PC-9 (cell line): Measurements from ENCODE around the gene MAFB. TPM values are rescaled to one million over a fixed set of nuclear protein-coding genes. Genes with fewer than 3 reads are reported as not detected.

Experiments
- BruUV-seq: library from RNA; stranded (reverse); fragments of 400-500 nt; replicated peaks from 2 replicates; lab custom pipeline; 2021; lab: Mats Ljungman, UMichigan
- CTCF ChIA-PET: fragments of 300-600 bp; sonication (Branson Sonifier 250); formaldehyde crosslinking; loops from one replicate; lab custom pipeline; 2022; ENCODE audit warnings: antibody characterized with exemption; lab: Charles Lee
- POLR2A ChIA-PET: fragments of 300-600 bp; sonication (Branson Sonifier 250); formaldehyde crosslinking; loops from one replicate; lab custom pipeline; 2022; ENCODE audit warnings: antibody characterized with exemption; ENCODE audit not compliant: unreplicated experiment; lab: Charles Lee
- DNase-seq, 2 experiments: peaks; one replicate each; pipeline versions ENCODE4 v3.0.0 to v3.0.0-alpha.2; 2015 to 2022; ENCODE audit warnings: mixed read lengths in 1 of 2
- H2AFZ ChIP-seq: fragments of 200-600 bp; sonication (generic); 2 replicates; pipeline ENCODE4 v1.8.1; 2017; ENCODE audit warnings: antibody characterized with exemption
- H3F3A ChIP-seq: fragments of 200-600 bp; sonication (generic); 2 replicates; pipeline ENCODE4 v1.8.1; 2017; ENCODE audit warnings: antibody characterized with exemption, mild to moderate bottlenecking, low read depth; ENCODE audit not compliant: insufficient read depth
- H3K27ac ChIP-seq: fragments of 200-600 bp; sonication (generic); 2 replicates; pipeline ENCODE4 v1.6.1; 2016; ENCODE audit warnings: mixed run types
- H3K27me3 ChIP-seq: fragments of 200-600 bp; sonication (generic); 2 replicates; pipeline ENCODE4 v1.6.1; 2016; ENCODE audit warnings: low read depth, mixed run types; ENCODE audit not compliant: insufficient read depth
- H3K36me3 ChIP-seq: fragments of 200-600 bp; sonication (generic); 2 replicates; pipeline ENCODE4 v1.6.1; 2016; ENCODE audit warnings: low read depth, mixed run types
- H3K4me1 ChIP-seq: fragments of 200-600 bp; sonication (generic); replicated peaks from 2 replicates; pipeline ENCODE4 v1.6.1; 2016; ENCODE audit warnings: mixed run types; ENCODE audit not compliant: insufficient read depth
- H3K4me2 ChIP-seq: fragments of 200-600 bp; sonication (generic); 2 replicates; pipeline ENCODE4 v1.6.1; 2017; ENCODE audit warnings: mixed run types
- H3K4me3 ChIP-seq: fragments of 200-600 bp; sonication (generic); 2 replicates; pipeline ENCODE4 v1.6.1; 2016; ENCODE audit warnings: mixed run types
- H3K79me2 ChIP-seq: fragments of 200-600 bp; sonication (generic); 2 replicates; pipeline ENCODE4 v1.6.1; 2017; ENCODE audit warnings: low read depth, mixed run types
- H3K9me2 ChIP-seq: fragments of 200-600 bp; sonication (generic); 2 replicates; pipeline ENCODE4 v1.8.1; 2017; ENCODE audit warnings: mild to moderate bottlenecking; ENCODE audit not compliant: insufficient read depth
- H3K9me3 ChIP-seq: fragments of 200-600 bp; sonication (generic); 2 replicates; pipeline ENCODE4 v1.8.1; 2016; ENCODE audit warnings: low read depth; ENCODE audit not compliant: insufficient read depth
- H4K20me1 ChIP-seq: fragments of 200-600 bp; sonication (generic); 2 replicates; pipeline ENCODE4 v1.8.1; 2017; ENCODE audit not compliant: insufficient read depth
- EZH2 ChIP-seq: fragments of 200-600 bp; sonication (generic); IDR thresholded peaks from 2 replicates; pipeline ENCODE4 v1.8.0; 2017; ENCODE audit warnings: antibody characterized with exemption, low read depth
- intact Hi-C: fragments of 100-400 bp; cut with micrococcal nuclease; formaldehyde crosslinking; loops from one replicate; pipeline ENCODE4 v1.10.0; 2022; ENCODE audit not compliant: unreplicated experiment
- total RNA-seq: library from RNA; stranded (reverse); gene quantifications from 2 replicates; pipeline ENCODE4 v1.2.3, GENCODE V29; 2021
- TF ChIP-seq, protein P1 (sequence below): fragments of 200-600 bp; sonication (generic); conservative IDR thresholded peaks from 2 replicates; pipeline ENCODE4 v1.6.1; 2017; ENCODE audit warnings: mixed run types, antibody characterized with exemption, mild to moderate bottlenecking, moderate library complexity

MAFB gene
- total RNA-seq, 1 experiment from 2014 or later, result not detected

DNA sequence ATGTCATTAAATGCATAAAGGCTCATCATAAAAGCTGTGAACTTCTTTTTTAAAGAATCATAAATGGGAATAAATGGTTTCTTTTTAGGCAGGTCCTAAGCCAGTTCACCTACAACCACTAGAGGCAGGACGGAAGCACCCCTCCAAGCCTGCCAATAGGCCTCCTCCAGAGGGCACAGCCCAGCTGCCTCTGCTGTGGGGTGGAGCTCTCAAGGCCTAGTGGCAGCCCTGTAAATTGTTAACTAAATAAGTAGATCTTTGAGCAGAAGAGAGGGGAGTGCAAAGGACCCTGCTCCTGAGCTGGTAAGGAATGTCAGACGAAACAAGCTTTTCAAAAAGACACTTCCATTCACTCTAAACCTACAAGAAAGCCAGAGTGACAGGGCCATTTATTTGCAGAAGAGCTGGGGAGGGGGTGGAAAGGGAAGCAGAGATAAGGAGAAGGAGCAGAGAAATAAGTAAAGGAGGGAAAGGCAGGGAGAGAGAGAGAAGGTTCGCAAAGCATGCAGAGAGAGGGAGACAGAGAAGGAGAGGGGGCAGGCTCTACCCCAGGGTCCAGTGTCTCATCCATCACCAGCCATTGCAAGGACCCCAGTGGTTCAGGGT is 18.0 kb upstream of the MAFB start:
- ChIA-PET POLR2A (no interaction called here), CTCF (no interaction called here)
- Histone ChIP-seq H3K27me3 (peaks cover 69% of the 10 kb centered on the region), H2AFZ (no peak overlapping the region), H4K20me1 (no peaks in the 10 kb centered on the region), H3K9me3 (no peaks in the 10 kb centered on the region), H3K79me2 (no peaks in the 10 kb centered on the region), H3K4me2 (no peak overlapping the region), H3F3A (no peaks in the 10 kb centered on the region), H3K27ac (no peak overlapping the region), H3K4me3 (no peak overlapping the region), H3K4me1 (no peaks in the 10 kb centered on the region), H3K9me2 (no peaks in the 10 kb centered on the region), H3K36me3 (no peaks in the 10 kb centered on the region)
- DNase-seq, result no peak
- no TSS peak for BruUV-seq
- intact Hi-C loops, result no loop called here
- TF ChIP-seq, protein P1, sequence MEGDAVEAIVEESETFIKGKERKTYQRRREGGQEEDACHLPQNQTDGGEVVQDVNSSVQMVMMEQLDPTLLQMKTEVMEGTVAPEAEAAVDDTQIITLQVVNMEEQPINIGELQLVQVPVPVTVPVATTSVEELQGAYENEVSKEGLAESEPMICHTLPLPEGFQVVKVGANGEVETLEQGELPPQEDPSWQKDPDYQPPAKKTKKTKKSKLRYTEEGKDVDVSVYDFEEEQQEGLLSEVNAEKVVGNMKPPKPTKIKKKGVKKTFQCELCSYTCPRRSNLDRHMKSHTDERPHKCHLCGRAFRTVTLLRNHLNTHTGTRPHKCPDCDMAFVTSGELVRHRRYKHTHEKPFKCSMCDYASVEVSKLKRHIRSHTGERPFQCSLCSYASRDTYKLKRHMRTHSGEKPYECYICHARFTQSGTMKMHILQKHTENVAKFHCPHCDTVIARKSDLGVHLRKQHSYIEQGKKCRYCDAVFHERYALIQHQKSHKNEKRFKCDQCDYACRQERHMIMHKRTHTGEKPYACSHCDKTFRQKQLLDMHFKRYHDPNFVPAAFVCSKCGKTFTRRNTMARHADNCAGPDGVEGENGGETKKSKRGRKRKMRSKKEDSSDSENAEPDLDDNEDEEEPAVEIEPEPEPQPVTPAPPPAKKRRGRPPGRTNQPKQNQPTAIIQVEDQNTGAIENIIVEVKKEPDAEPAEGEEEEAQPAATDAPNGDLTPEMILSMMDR, result no peak
- no peak for TF ChIP-seq EZH2

DNA sequence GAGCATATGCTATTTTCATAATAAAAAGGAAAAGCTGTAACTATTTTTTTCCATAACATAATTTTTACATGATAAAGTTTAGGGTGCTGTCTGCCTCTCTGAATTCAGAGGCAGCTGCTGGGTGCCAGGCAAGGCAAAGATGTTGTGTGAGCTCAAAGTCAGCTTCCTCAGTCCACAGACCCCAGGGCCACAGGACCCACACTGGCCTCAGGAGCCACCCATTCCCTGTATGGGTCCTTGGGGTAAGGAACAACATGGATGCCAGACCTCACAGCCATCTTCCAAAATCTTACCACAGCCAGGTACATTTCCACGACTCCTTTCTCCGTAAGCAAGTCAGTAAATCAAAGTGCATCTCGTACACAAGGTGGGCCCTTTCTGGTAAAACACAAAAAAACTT is 16.4 kb upstream of the MAFB start:
- Histone ChIP-seq H2AFZ (no peak overlapping the region), H3K27me3 (peaks cover 53% of the 10 kb centered on the region), H3K9me3 (no peaks in the 10 kb centered on the region), H3K36me3 (no peaks in the 10 kb centered on the region), H3K4me3 (no peak overlapping the region), H3K9me2 (no peaks in the 10 kb centered on the region), H3K4me2 (no peak overlapping the region), H3K4me1 (no peaks in the 10 kb centered on the region), H3F3A (no peaks in the 10 kb centered on the region), H3K79me2 (no peaks in the 10 kb centered on the region), H3K27ac (no peak overlapping the region), H4K20me1 (no peaks in the 10 kb centered on the region)
- DNase-seq, result no peak
- BruUV-seq, result no TSS peak
- ChIA-PET POLR2A (no interaction called here), CTCF (no interaction called here)
- intact Hi-C loops, result no loop called here
- no peak for TF ChIP-seq EZH2
- TF ChIP-seq, protein P1, result no peak

DNA sequence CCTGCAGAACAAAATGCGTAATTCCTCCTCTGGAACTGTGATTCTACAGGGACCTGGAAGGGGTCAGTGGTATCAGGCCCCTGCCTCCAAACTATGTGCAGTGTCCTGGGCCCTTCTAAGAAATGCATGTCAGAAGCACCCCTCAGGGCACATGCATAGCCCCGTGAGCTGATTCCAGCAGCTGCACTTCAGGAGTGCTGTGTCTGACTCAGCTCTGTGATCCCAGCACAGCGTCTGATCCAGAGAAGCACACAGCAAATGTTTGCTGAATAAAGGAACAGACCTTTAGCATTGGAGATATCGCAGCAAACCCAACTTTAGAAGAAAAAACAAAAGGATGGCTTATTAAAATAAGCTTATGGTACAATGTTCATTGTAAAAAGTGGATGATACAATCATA is 15.8 kb upstream of the MAFB start:
- no peaks in the 10 kb centered on the region for H3K36me3 ChIP-seq
- H3K9me3 ChIP-seq, result no peaks in the 10 kb centered on the region
- TF ChIP-seq, protein P1, result no peak
- TF ChIP-seq EZH2, result no peak
- H3K4me3 ChIP-seq, result no peak overlapping the region
- H3F3A ChIP-seq, result no peaks in the 10 kb centered on the region
- CTCF ChIA-PET, result no interaction called here
- H3K9me2 ChIP-seq, result no peaks in the 10 kb centered on the region
- no peaks in the 10 kb centered on the region for H3K79me2 ChIP-seq
- no peak for DNase-seq
- H3K4me2 ChIP-seq, result no peak overlapping the region
- intact Hi-C loops, result no loop called here
- H2AFZ ChIP-seq, result no peak overlapping the region
- POLR2A ChIA-PET, result no interaction called here
- H3K27me3 ChIP-seq, result peaks cover 47% of the 10 kb centered on the region
- no peak overlapping the region for H3K27ac ChIP-seq
- no peaks in the 10 kb centered on the region for H4K20me1 ChIP-seq
- H3K4me1 ChIP-seq, result no peaks in the 10 kb centered on the region
- no TSS peak for BruUV-seq
